K562 (cell line): ENCODE measurements around the gene HTRA3. TPM values are rescaled to one million over a fixed set of nuclear protein-coding genes. Genes with fewer than 3 reads are reported as not detected.

Source experiments
- ATAC-seq: fragments of 200-7000 bp; cut with Tn5 transposase; 3 replicates; pipeline ENCODE4 v1.9.1; 2020; ENCODE audit warnings: moderate library complexity
- BruUV-seq: library from RNA; stranded (reverse); fragments of 400-500 nt; replicated peaks from 2 replicates; lab custom pipeline; 2021; lab: Mats Ljungman, UMichigan
- CTCF ChIA-PET: fragments of 300-600 bp; formaldehyde crosslinking; extraction: SDS; loops from one replicate; lab custom pipeline; 2021; ENCODE audit warnings: low intra/inter-chr PET ratio; lab: Yijun Ruan, JAX
- POLR2A ChIA-PET: fragments of 300-600, 350-650 bp; sonication (Branson Sonifier 250); formaldehyde crosslinking; extraction: SDS; loops from one replicate; lab custom pipeline; 2021; ENCODE audit warnings: antibody characterized with exemption, inconsistent platforms; lab: Yijun Ruan, JAX
- DNase-seq, 4 experiments: peaks; one replicate each; pipeline versions ENCODE4 v3.0.0 to v3.0.0-alpha.2; 2011 to 2018; ENCODE audit warnings: low spot score in 3 of 4, mixed read lengths in 3 of 4; ENCODE audit errors: extremely low read depth in 1 of 4
- FAIRE-seq: peaks from 2 replicates; lab custom pipeline; 2011; peaks lifted over from hg19 to GRCh38; lab: Jason Lieb, UNC
- H2AFZ ChIP-seq: 2 replicates; pipeline ENCODE4 v1.6.0; 2011; ENCODE audit warnings: low read depth, low read length, control low read depth, inconsistent platforms
- H3K27ac ChIP-seq: fragments of 200-600 bp; 3 replicates; pipeline ENCODE4 v1.8.0; 2011; ENCODE audit warnings: low read depth, mild to moderate bottlenecking, control low read depth, inconsistent platforms, low read length, moderate library complexity, mixed read lengths; ENCODE audit errors: extremely low read depth
- H3K27me3 ChIP-seq, 2 experiments: fragments of 300-600 bp in 1 of 2; 2 replicates in 1 of 2; 3 replicates in 1 of 2; pipeline versions ENCODE4 v1.6.0 to v1.8.0; 2011; ENCODE audit warnings: inconsistent platforms in 2 of 2, low read length in 2 of 2, mild to moderate bottlenecking in 1 of 2, mixed read lengths in 1 of 2, moderate library complexity in 1 of 2; ENCODE audit not compliant: control insufficient read depth in 2 of 2, insufficient read depth in 2 of 2
- H3K36me3 ChIP-seq: fragments of 300-600 bp; 3 replicates; pipeline ENCODE4 v1.8.0; 2011; ENCODE audit warnings: mild to moderate bottlenecking, low read length, inconsistent platforms; ENCODE audit not compliant: control insufficient read depth, insufficient read depth
- H3K4me1 ChIP-seq, 2 experiments: fragments of 200-600 bp in 1 of 2; replicated peaks in 1 of 2; 2 replicates in 1 of 2; 3 replicates in 1 of 2; pipeline versions ENCODE4 v1.5.1 to v1.8.0; 2011; ENCODE audit warnings: inconsistent platforms in 2 of 2, low read length in 2 of 2, mild to moderate bottlenecking in 1 of 2, mixed read lengths in 1 of 2, moderate library complexity in 1 of 2; ENCODE audit not compliant: control insufficient read depth in 2 of 2, insufficient read depth in 2 of 2
- H3K4me2 ChIP-seq: 2 replicates; pipeline ENCODE4 v1.6.1; 2011; ENCODE audit warnings: low read length, control low read depth, inconsistent platforms, mixed read lengths; ENCODE audit not compliant: insufficient read depth
- H3K4me3 ChIP-seq: fragments of 200-600 bp; sonication (generic), shearing (Covaris generic); 2 replicates; pipeline ENCODE4 v1.5.1; 2016; ENCODE audit warnings: control low read depth, inconsistent platforms
- H3K79me2 ChIP-seq: fragments of 200-600 bp; 3 replicates; pipeline ENCODE4 v1.8.0; 2011; ENCODE audit warnings: low read length, inconsistent platforms; ENCODE audit not compliant: control insufficient read depth, insufficient read depth
- H3K9ac ChIP-seq, 2 experiments: 2 replicates each; pipeline versions ENCODE4 v1.6.0 to v1.6.1; 2011; ENCODE audit warnings: low read depth in 2 of 2, low read length in 2 of 2, control low read depth in 1 of 2, inconsistent platforms in 1 of 2, mild to moderate bottlenecking in 1 of 2, mixed read lengths in 1 of 2; ENCODE audit not compliant: insufficient read depth in 1 of 2
- H3K9me1 ChIP-seq: one replicate; pipeline ENCODE4 v1.6.0; 2011; ENCODE audit warnings: inconsistent platforms, mild to moderate bottlenecking, low read length, moderate library complexity; ENCODE audit not compliant: control insufficient read depth, insufficient read depth
- H3K9me3 ChIP-seq: replicated peaks from 2 replicates; pipeline ENCODE4 v1.5.1; 2011; ENCODE audit warnings: low read depth, low read length, inconsistent platforms; ENCODE audit not compliant: control insufficient read depth, insufficient read depth
- H4K20me1 ChIP-seq: replicated peaks from 2 replicates; pipeline ENCODE4 v1.6.1; 2011; ENCODE audit warnings: low read length, inconsistent platforms, mixed read lengths; ENCODE audit not compliant: control insufficient read depth, insufficient read depth
- ATF6 ChIP-seq: sonication (generic); formaldehyde crosslinking; IDR thresholded peaks from 2 replicates; pipeline ENCODE4 v1.4.0; 2020; ENCODE audit warnings: mild to moderate bottlenecking, missing genetic modification reagents
- HDAC6 ChIP-seq: IDR thresholded peaks from 2 replicates; pipeline ENCODE4 v1.6.1; 2012; ENCODE audit warnings: low read depth, mild to moderate bottlenecking, control low read depth, inconsistent platforms, low read length, moderate library complexity
- HES1 ChIP-seq: fragments of 450-650 bp; IDR thresholded peaks from 2 replicates; pipeline ENCODE4 v1.6.1; 2016; ENCODE audit warnings: low read depth, mild to moderate bottlenecking, moderate library complexity
- KAT8 ChIP-seq: fragments of 450-650 bp; IDR thresholded peaks from 2 replicates; pipeline ENCODE4 v1.6.1; 2016; ENCODE audit warnings: low read depth, mild to moderate bottlenecking
- MCM7 ChIP-seq, 2 experiments: fragments of 450-650 bp; IDR thresholded peaks; 2 replicates each; pipeline ENCODE4 v1.6.1; 2016 to 2018
- MYBL2 ChIP-seq, 2 experiments: fragments of 450-650 bp in 1 of 2; sonication (generic) in 1 of 2; formaldehyde crosslinking in 1 of 2; IDR thresholded peaks; 2 replicates each; pipeline versions ENCODE4 v1.6.1 to v1.8.1; 2017 to 2022; ENCODE audit warnings: borderline replicate concordance in 1 of 2, inconsistent platforms in 1 of 2, low read depth in 1 of 2, mild to moderate bottlenecking in 1 of 2, missing genetic modification reagents in 1 of 2, moderate library complexity in 1 of 2
- NEUROD1 ChIP-seq: fragments of 150-350 bp; IDR thresholded peaks from 2 replicates; pipeline ENCODE4 v1.6.1; 2014; ENCODE audit warnings: borderline replicate concordance, low read length, low read depth; ENCODE audit not compliant: partially characterized antibody
- RFX7 ChIP-seq: fragments of 250-450 bp; sonication (Bioruptor Pico); IDR thresholded peaks from 2 replicates; pipeline ENCODE4 v1.5.1; 2021; ENCODE audit warnings: mild to moderate bottlenecking
- SAP30 ChIP-seq: fragments of 200-600 bp; sonication (generic); IDR thresholded peaks from 2 replicates; pipeline ENCODE4 v1.6.1; 2012; ENCODE audit warnings: borderline replicate concordance, low read depth, mild to moderate bottlenecking, moderate library complexity, low read length, control low read depth, inconsistent platforms; ENCODE audit not compliant: insufficient read depth, poor library complexity, severe bottlenecking
- SIN3A ChIP-seq, 2 experiments: fragments of 150-350 bp in 1 of 2; IDR thresholded peaks; 2 replicates each; pipeline ENCODE4 v1.6.1; 2011 to 2016; ENCODE audit warnings: borderline replicate concordance in 2 of 2, low read depth in 2 of 2, low read length in 2 of 2, mild to moderate bottlenecking in 2 of 2, moderate library complexity in 2 of 2; ENCODE audit not compliant: control insufficient read depth in 1 of 2
- TBP ChIP-seq: optimal IDR thresholded peaks from 2 replicates; pipeline ENCODE3; 2011; ENCODE audit warnings: low read depth, low read length, improper control_type of control experiment
- TEAD1 ChIP-seq, 2 experiments: fragments of 450-650 bp in 1 of 2; sonication (generic) in 1 of 2; formaldehyde crosslinking; IDR thresholded peaks; 2 replicates each; pipeline versions ENCODE4 v1.4.0 to v1.8.0; 2020 to 2022; ENCODE audit warnings: mild to moderate bottlenecking in 2 of 2, missing genetic modification reagents in 1 of 2
- THRA ChIP-seq: fragments of 450-650 bp; IDR thresholded peaks from 2 replicates; pipeline ENCODE4 v1.6.1; 2017; ENCODE audit warnings: mild to moderate bottlenecking, moderate library complexity
- ZKSCAN1 ChIP-seq: fragments of 150-350 bp; IDR thresholded peaks from 2 replicates; pipeline ENCODE4 v1.6.1; 2016; ENCODE audit warnings: low read depth, low read length
- ZNF146 ChIP-seq: IDR thresholded peaks from one replicate; pipeline ENCODE4 v1.6.1; 2018; ENCODE audit warnings: missing compliant biosample characterization; ENCODE audit not compliant: unreplicated experiment
- ZNF507 ChIP-seq: conservative IDR thresholded peaks from 2 replicates; pipeline ENCODE4 v1.6.1; 2017; ENCODE audit warnings: missing genetic modification characterization, missing compliant biosample characterization
- WGBS: fragments of 100-300 bp; shearing (Covaris generic); methylation state at CpG from one replicate; pipeline ENCODE4 v1.1.6; 2016; ENCODE audit warnings: low coverage, mixed read lengths; ENCODE audit not compliant: insufficient coverage; ENCODE audit errors: missing lambda C conversion rate; 5-methylcytosine and 5-hydroxymethylcytosine counted together
- in situ Hi-C: fragments of 300-500 bp; cut with MboI; formaldehyde crosslinking; loops from 4 replicates; pipeline ENCODE4 v1.15.0; 2018; ENCODE audit warnings: inconsistent platforms, mixed read lengths
- intact Hi-C: fragments of 100-400 bp; cut with micrococcal nuclease; formaldehyde crosslinking; loops from 2 replicates; pipeline ENCODE4 v1.14.2; 2022
- polyA plus RNA-seq, 8 experiments: library from polyadenylated mRNA; depleted of rRNA in 4 of 8; stranded (reverse) in 5 of 8; unstranded in 3 of 8; fragments of >200 nt; fragmentation: Nextera tagmentation in 2 of 8; fragmentation: Illumina TruSeq in 1 of 8; extraction: Ambion mirVana in 2 of 8; extraction: Trizol in 1 of 8; gene quantifications; 2 replicates each; pipeline versions ENCODE4 v1.2.1 to v1.2.3, GENCODE V29; 2011 to 2014; ENCODE audit warnings: inconsistent platforms in 1 of 8, missing spikeins in 1 of 8
- total RNA-seq, 7 experiments: library from RNA; depleted of rRNA in 6 of 7; stranded (reverse); fragments of >200 nt in 6 of 7; fragmentation: Illumina TruSeq in 2 of 7; extraction: Trizol in 2 of 7; gene quantifications; 2 replicates each; pipeline versions ENCODE4 v1.2.1 to v1.2.3, GENCODE V29; 2011 to 2021; ENCODE audit warnings: low replicate concordance in 1 of 7

The HTRA3 gene
- total and polyA plus RNA-seq, 9 of the 15 experiments (the other 6 are each of a cell fraction or from before 2014, with no cell fraction given) = 0.04 TPM; not detected in 8

- TF ChIP-seq SAP30 (no peak), TEAD1 (CRISPR knock-in tag; IDR thresholded peaks at IDR 0.05) (no peak)
These were observed 42.3 kb upstream of the HTRA3 start (continued) for GRCh38 chr4:8227201-8227770.

DNA sequence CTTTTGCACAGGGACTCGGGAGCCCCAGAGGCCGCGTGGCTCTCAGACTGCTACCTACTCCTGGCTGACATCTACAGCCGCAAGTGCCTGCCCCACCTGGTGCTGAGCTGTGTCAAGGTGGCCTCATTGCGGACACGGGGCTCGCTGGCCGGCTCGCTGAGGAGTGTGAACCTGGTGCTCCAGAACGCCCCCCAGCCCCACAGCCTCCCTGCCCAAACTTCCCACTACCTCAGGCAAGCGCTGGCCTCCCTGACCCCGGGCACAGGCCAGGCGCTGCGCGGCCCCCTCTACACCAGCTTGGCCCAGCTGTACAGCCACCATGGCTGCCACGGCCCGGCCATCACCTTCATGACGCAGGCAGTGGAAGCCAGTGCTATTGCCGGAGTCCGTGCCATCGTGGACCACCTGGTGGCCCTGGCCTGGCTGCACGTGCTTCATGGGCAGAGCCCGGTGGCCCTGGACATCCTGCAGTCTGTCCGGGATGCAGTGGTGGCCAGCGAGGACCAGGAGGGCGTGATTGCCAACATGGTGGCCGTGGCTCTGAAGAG is 41.7 kb upstream of the HTRA3 start:
- peaks cover 0 to 19% of the 10 kb centered on the region in 2 experiments; a peak in 3 of 5 replicates for H3K4me1 ChIP-seq
- no peak overlapping the region for H3K4me2 ChIP-seq
- no peaks in the 10 kb centered on the region for H3K79me2 ChIP-seq
- in situ Hi-C loops = no loop called here
- BruUV-seq = no TSS peak
- no peak for FAIRE-seq
- intact Hi-C loops = no loop called here
- H4K20me1 ChIP-seq = peaks cover 4% of the 10 kb centered on the region; the same call in 1 of the 2 replicates
- no peak overlapping the region for H2AFZ ChIP-seq
- H3K9ac ChIP-seq = no peak overlapping the region; a peak in 1 of 4 replicates
- DNase-seq = no peak
- no peaks in the 10 kb centered on the region for H3K36me3 ChIP-seq
- 62% methylated on average over 27 of the region's 27 CpGs for WGBS
- H3K27me3 ChIP-seq = peaks cover 0 to 23% of the 10 kb centered on the region in 2 experiments; a peak in 1 of 5 replicates
- H3K9me3 ChIP-seq = no peaks in the 10 kb centered on the region
- H3K9me1 ChIP-seq = peaks cover 2% of the 10 kb centered on the region
- no peak for ATAC-seq
- H3K27ac ChIP-seq = no peak overlapping the region
- POLR2A ChIA-PET = interaction anchor here (0.7 to 0.9 kb wide), 3 partner anchors 9 to 27 kb away, joined by 3 read pairs; no protein-coding TSS in a partner anchor
- no peak overlapping the region for H3K4me3 ChIP-seq
- CTCF ChIA-PET = no interaction called here
- TF ChIP-seq THRA (no peak), ZNF146 (CRISPR knock-in tag) (no peak), MCM7 (IDR thresholded peaks at IDR 0.05) (no peak), ZNF507 (tag) (no peak), TBP (no peak), HES1 (no peak), NEUROD1 (no peak), SIN3A (IDR thresholded peaks at IDR 0.05; ENCODE audit: borderline replicate concordance in 2 of 2, control insufficient read depth in 1 of 2, low read depth in 2 of 2, low read length in 2 of 2) (no peak), ATF6 (CRISPR knock-in tag) (no peak), HDAC6 (no peak), MYBL2 (IDR thresholded peaks at IDR 0.05; ENCODE audit: low read depth) (no peak), MYBL2 (CRISPR knock-in tag; IDR thresholded peaks at IDR 0.05; ENCODE audit: borderline replicate concordance) (no peak), ZKSCAN1 (no peak), KAT8 (no peak), RFX7 (CRISPR knock-in tag) (no peak)
